Prostate gland (tissue), 2 donors: ENCODE data around the gene HOXA1.

Experiments
- CTCF ChIP-seq, 4 experiments: fragments of 200-600 bp in 2 of 4; fragments of 450-650 bp in 2 of 4; sonication (generic) in 2 of 4; IDR thresholded peaks; 1 replicate in 3 of 4; 2 replicates in 1 of 4; pipeline ENCODE4 v1.5.1; 2016 to 2019; ENCODE audit warnings: antibody characterized with exemption in 4 of 4, mild to moderate bottlenecking in 2 of 4, moderate library complexity in 2 of 4
- POLR2AphosphoS5 ChIP-seq: sonication (generic); formaldehyde crosslinking; IDR thresholded peaks from one replicate; pipeline ENCODE4 v1.6.1; 2017; ENCODE audit warnings: antibody characterized with exemption

- TF ChIP-seq CTCF (IDR thresholded peaks at IDR 0.05) (no peak), POLR2AphosphoS5 (no peak)
Observed at GRCh38 chr7:27103489-27104226, 7.9 kb upstream of the HOXA1 start.
